ENCODE data around the gene HDHD5.

The HDHD5 gene

DNA sequence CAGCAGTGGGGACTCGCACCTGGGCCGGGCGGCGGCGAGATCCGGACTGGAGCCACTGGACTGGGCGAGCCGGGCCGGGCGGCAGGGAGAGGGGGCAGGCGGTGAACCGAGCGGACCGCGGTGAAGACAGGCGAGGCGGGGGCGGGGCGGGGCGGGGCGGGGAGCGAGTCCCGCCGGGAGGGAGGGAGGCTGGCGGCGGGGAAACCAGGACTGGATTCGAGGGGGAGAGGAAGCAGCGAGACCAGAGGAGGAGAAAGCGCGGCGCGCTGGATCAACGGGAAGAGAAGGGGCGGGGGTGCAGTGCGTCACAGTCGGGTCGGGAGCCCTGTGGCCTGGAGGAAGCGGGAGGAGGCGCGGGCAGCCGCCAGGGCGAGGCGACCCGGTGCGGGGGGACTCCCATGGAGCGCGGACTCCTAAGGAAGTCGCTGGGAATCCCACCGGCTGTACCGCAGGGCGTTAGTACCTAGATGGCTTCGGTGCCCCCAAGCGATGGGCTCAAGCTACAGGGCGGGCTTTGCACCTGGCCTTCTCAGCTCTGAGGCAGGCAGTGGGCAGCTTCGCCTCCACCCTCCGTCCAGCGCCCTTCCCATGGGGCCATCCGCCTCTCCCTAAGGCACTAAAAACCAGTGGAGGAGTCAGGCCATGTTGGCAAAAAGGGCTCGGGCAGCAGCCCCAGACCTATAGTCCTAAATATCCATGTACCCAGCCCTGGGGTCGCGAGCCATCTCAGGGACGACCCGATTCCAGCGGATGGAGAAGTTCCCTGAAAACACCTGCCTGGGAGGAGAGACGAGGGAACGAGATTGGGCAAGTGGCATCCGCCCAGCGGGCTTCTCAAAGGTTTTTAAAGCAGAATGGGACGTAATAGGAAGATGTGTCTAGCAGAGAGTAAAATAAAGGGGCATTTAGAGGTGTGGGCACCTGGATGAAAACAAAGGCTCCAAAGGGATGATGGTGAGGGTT lies 37.6 kb downstream of the HDHD5 start, which contains the start of gene TMEM121B (continued):
- TF ChIP-seq, protein P1, sequence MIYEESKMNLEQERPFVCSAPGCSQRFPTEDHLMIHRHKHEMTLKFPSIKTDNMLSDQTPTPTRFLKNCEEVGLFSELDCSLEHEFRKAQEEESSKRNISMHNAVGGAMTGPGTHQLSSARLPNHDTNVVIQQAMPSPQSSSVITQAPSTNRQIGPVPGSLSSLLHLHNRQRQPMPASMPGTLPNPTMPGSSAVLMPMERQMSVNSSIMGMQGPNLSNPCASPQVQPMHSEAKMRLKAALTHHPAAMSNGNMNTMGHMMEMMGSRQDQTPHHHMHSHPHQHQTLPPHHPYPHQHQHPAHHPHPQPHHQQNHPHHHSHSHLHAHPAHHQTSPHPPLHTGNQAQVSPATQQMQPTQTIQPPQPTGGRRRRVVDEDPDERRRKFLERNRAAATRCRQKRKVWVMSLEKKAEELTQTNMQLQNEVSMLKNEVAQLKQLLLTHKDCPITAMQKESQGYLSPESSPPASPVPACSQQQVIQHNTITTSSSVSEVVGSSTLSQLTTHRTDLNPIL (CRISPR knock-in tag; IDR thresholded peaks at IDR 0.05; ENCODE audit: low read depth): no peak

GRCh38 chr22:17120711-17121232 lies 38.3 kb downstream of the HDHD5 start:
- ATAC-seq: no peak; the same call in 2 of the 3 replicates
- no peak for TF ChIP-seq TOX (CRISPR knock-in tag; IDR thresholded peaks at IDR 0.05; ENCODE audit: borderline replicate concordance)
- no peak for TF ChIP-seq ZNF565 (CRISPR knock-in tag; conservative IDR thresholded peaks at IDR 0.05; ENCODE audit: low read depth)
- TF ChIP-seq, protein P1 (CRISPR knock-in tag; IDR thresholded peaks at IDR 0.05; ENCODE audit: low read depth): no peak

- TF ChIP-seq ZNF70 (CRISPR knock-in tag; IDR thresholded peaks at IDR 0.05) (no peak), PPARA (CRISPR knock-in tag; IDR thresholded peaks at IDR 0.05; ENCODE audit: borderline replicate concordance) (no peak), ISL1 (CRISPR knock-in tag; IDR thresholded peaks at IDR 0.05) (no peak), ZFP30 (CRISPR knock-in tag; IDR thresholded peaks at IDR 0.05) (no peak), ZNF565 (CRISPR knock-in tag; conservative IDR thresholded peaks at IDR 0.05; ENCODE audit: low read depth) (no peak), ZNF8 (CRISPR knock-in tag; IDR thresholded peaks at IDR 0.05) (no peak), TOX (CRISPR knock-in tag; IDR thresholded peaks at IDR 0.05; ENCODE audit: borderline replicate concordance) (no peak), ZFP3 (CRISPR knock-in tag; IDR thresholded peaks at IDR 0.05) (no peak)
- TF ChIP-seq, protein P1 (CRISPR knock-in tag; IDR thresholded peaks at IDR 0.05; ENCODE audit: low read depth): no peak
Observed at GRCh38 chr22:17120281-17120680, 38.8 kb downstream of the HDHD5 start.

DNA sequence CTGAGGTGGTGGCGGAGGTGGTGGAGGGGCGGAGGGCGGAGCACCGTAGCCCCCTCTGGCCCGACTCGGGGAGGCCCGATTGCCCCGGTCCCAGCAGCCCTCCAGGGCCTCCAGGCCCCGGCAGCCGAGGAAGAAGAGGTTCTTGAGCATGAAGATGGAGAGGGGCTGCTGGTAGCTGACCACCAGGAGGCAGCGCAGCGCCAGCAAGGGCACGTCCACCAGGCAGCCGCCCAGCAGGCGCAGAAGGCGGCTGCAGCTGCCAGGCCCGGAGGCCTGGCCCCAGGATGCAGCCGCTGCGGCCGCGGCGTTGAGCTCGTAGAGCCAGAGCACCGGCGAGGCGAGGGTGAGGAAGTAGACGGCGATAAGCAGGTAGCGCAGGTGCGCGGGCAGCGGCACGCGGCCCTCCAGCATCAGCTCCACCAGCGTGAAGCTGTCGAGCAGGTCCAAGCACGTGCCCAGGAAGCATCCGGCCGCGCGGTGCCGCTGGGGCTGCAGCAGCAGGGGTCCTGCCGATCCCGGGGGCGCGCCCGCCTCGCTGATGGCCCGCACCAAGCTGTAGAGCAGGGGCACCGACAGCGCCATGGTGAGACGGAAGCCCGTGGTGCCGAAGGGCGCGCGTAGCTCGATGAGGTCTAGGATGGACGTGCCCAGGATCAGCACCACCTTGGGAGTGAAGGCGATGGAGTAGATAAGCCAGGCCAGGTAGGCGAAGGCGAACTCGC lies 39.4 kb downstream of the HDHD5 start:
- no peak for ATAC-seq
- TF ChIP-seq ESRRG (CRISPR knock-in tag; IDR thresholded peaks at IDR 0.05) (no peak), TOX (CRISPR knock-in tag; IDR thresholded peaks at IDR 0.05; ENCODE audit: borderline replicate concordance) (no peak), ZC3H10 (CRISPR knock-in tag; IDR thresholded peaks at IDR 0.05) (no peak), ARNTL (CRISPR knock-in tag; IDR thresholded peaks at IDR 0.05; ENCODE audit: borderline replicate concordance, low read depth) (no peak), ZNF8 (CRISPR knock-in tag; IDR thresholded peaks at IDR 0.05) (no peak), BACH2 (CRISPR knock-in tag; IDR thresholded peaks at IDR 0.05; ENCODE audit: borderline replicate concordance) (no peak), GLIS3 (CRISPR knock-in tag; IDR thresholded peaks at IDR 0.05) (no peak), ISL1 (CRISPR knock-in tag; IDR thresholded peaks at IDR 0.05) (no peak), ZNF565 (CRISPR knock-in tag; conservative IDR thresholded peaks at IDR 0.05; ENCODE audit: low read depth) (no peak), ZFP30 (CRISPR knock-in tag; IDR thresholded peaks at IDR 0.05) (no peak), TSHZ2 (CRISPR knock-in tag; IDR thresholded peaks at IDR 0.05) (no peak), ZNF70 (CRISPR knock-in tag; IDR thresholded peaks at IDR 0.05) (no peak), OSR1 (CRISPR knock-in tag; IDR thresholded peaks at IDR 0.05) (no peak), ZFP3 (CRISPR knock-in tag; IDR thresholded peaks at IDR 0.05) (no peak), TCF4 (CRISPR knock-in tag; IDR thresholded peaks at IDR 0.05; ENCODE audit: borderline replicate concordance) (no peak), RARB (CRISPR knock-in tag; IDR thresholded peaks at IDR 0.05) (no peak)
- TF ChIP-seq, protein P2, sequence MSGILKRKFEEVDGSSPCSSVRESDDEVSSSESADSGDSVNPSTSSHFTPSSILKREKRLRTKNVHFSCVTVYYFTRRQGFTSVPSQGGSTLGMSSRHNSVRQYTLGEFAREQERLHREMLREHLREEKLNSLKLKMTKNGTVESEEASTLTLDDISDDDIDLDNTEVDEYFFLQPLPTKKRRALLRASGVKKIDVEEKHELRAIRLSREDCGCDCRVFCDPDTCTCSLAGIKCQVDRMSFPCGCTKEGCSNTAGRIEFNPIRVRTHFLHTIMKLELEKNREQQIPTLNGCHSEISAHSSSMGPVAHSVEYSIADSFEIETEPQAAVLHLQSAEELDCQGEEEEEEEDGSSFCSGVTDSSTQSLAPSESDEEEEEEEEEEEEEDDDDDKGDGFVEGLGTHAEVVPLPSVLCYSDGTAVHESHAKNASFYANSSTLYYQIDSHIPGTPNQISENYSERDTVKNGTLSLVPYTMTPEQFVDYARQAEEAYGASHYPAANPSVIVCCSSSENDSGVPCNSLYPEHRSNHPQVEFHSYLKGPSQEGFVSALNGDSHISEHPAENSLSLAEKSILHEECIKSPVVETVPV (CRISPR knock-in tag; IDR thresholded peaks at IDR 0.05): no peak
- TF ChIP-seq, protein P3, sequence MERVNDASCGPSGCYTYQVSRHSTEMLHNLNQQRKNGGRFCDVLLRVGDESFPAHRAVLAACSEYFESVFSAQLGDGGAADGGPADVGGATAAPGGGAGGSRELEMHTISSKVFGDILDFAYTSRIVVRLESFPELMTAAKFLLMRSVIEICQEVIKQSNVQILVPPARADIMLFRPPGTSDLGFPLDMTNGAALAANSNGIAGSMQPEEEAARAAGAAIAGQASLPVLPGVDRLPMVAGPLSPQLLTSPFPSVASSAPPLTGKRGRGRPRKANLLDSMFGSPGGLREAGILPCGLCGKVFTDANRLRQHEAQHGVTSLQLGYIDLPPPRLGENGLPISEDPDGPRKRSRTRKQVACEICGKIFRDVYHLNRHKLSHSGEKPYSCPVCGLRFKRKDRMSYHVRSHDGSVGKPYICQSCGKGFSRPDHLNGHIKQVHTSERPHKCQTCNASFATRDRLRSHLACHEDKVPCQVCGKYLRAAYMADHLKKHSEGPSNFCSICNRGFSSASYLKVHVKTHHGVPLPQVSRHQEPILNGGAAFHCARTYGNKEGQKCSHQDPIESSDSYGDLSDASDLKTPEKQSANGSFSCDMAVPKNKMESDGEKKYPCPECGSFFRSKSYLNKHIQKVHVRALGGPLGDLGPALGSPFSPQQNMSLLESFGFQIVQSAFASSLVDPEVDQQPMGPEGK (CRISPR knock-in tag; IDR thresholded peaks at IDR 0.05; ENCODE audit: borderline replicate concordance): no peak
- TF ChIP-seq, protein P1 (CRISPR knock-in tag; IDR thresholded peaks at IDR 0.05; ENCODE audit: low read depth): no peak

More at GRCh38 chr22:17120281-17120680, 38.8 kb downstream of the HDHD5 start:
- ATAC-seq: peak; percentile 69
